HG03575 (cell line): Measurements from ENCODE around the gene CYREN.
"Not testable (repeated sequence)": the region's sequence is repeated elsewhere in the genome, so short reads cannot be mapped to it uniquely, and the experiment has no call there.

Experiments
- ATAC-seq: cut with Tn5 transposase; IDR thresholded peaks from one replicate; pipeline ENCODE4 v1.9.1; 2021; ENCODE audit not compliant: unreplicated experiment, insufficient number of reproducible peaks, low FRiP score; ENCODE audit errors: extremely low read depth

The CYREN gene

GRCh38 chr7:135181261-135181928 lies 10.9 kb upstream of the CYREN start:
- ATAC-seq: no peak

- no peak for ATAC-seq
Measured at GRCh38 chr7:135180122-135180521, 9.6 kb upstream of the CYREN start.

GRCh38 chr7:135179321-135179925 lies 8.9 kb upstream of the CYREN start:
- ATAC-seq: no peak

GRCh38 chr7:135178364-135178763 lies 7.9 kb upstream of the CYREN start:
- no peak for ATAC-seq

- ATAC-seq: no peak
Measured at GRCh38 chr7:135177028-135177696, 6.7 kb upstream of the CYREN start.

- ATAC-seq: no peak
Measured at GRCh38 chr7:135175931-135176330, 5.4 kb upstream of the CYREN start.

GRCh38 chr7:135174941-135175340 lies 4.4 kb upstream of the CYREN start:
- ATAC-seq: no peak

GRCh38 chr7:135173916-135174315 lies 3.4 kb upstream of the CYREN start:
- ATAC-seq: not testable (repeated sequence)

- not testable (repeated sequence) for ATAC-seq
Measured at GRCh38 chr7:135171581-135172291, 1.2 kb upstream of the CYREN start.

GRCh38 chr7:135170998-135171481 lies 533 bp upstream of the CYREN start:
- peak; percentile 21 for ATAC-seq

- no peak for ATAC-seq
Measured at GRCh38 chr7:135169964-135170273, 588 bp downstream of the CYREN start.

- ATAC-seq: peak; percentile 23
Measured at GRCh38 chr7:135169141-135169963, 1.2 kb downstream of the CYREN start.

GRCh38 chr7:135168489-135169140 lies 1.9 kb downstream of the CYREN start:
- no peak for ATAC-seq

- no peak for ATAC-seq
Measured at GRCh38 chr7:135168001-135168400, 2.5 kb downstream of the CYREN start.

GRCh38 chr7:135167365-135167917 lies 3.1 kb downstream of the CYREN start:
- no peak for ATAC-seq

GRCh38 chr7:135166338-135166990 lies 4.0 kb downstream of the CYREN start:
- ATAC-seq: no peak

GRCh38 chr7:135165862-135166261 lies 4.6 kb downstream of the CYREN start:
- no peak for ATAC-seq
